Kidney (tissue), 14 donors: ENCODE measurements around the gene MRPL1. TPM values are rescaled to one million over a fixed set of nuclear protein-coding genes. Genes with fewer than 3 reads are reported as not detected.

Source experiments
- DNase-seq, 5 donors: peaks; one replicate each; pipeline ENCODE4 v3.0.0-alpha.2; 2013 to 2020
- FAIRE-seq: peaks from 2 replicates; lab custom pipeline; 2012; peaks lifted over from hg19 to GRCh38; lab: Jason Lieb, UNC
- H3K27ac ChIP-seq, 2 donors: one replicate each; pipeline ENCODE4 v1.7.0; 2013; ENCODE audit warnings: low read depth in 2 of 2, low read length in 2 of 2, inconsistent platforms in 1 of 2
- H3K27me3 ChIP-seq: one replicate; pipeline ENCODE4 v1.7.1; 2013; ENCODE audit warnings: low read length, inconsistent platforms; ENCODE audit not compliant: control insufficient read depth, insufficient read depth
- H3K36me3 ChIP-seq, 3 donors: one replicate each; pipeline versions ENCODE4 v1.7.0 to v1.7.1; 2013; ENCODE audit warnings: low read length in 3 of 3, control low read depth in 1 of 3, inconsistent platforms in 1 of 3; ENCODE audit not compliant: insufficient read depth in 3 of 3, control insufficient read depth in 2 of 3
- H3K4me1 ChIP-seq, 3 donors: one replicate each; pipeline versions ENCODE4 v1.7.0 to v1.7.1; 2013; ENCODE audit warnings: low read length in 3 of 3, inconsistent platforms in 1 of 3, low read depth in 1 of 3; ENCODE audit not compliant: control insufficient read depth in 2 of 3, insufficient read depth in 2 of 3
- H3K4me3 ChIP-seq, 3 donors: one replicate each; pipeline versions ENCODE4 v1.7.0 to v1.8.1; 2013; ENCODE audit warnings: low read length in 3 of 3, control low read depth in 1 of 3, inconsistent platforms in 1 of 3
- H3K9ac ChIP-seq, 3 donors: one replicate each; pipeline versions ENCODE4 v1.7.0 to v1.7.1; 2013; ENCODE audit warnings: low read length in 3 of 3, control low read depth in 1 of 3, inconsistent platforms in 1 of 3
- H3K9me3 ChIP-seq, 3 donors: one replicate each; pipeline versions ENCODE4 v1.7.0 to v1.7.1; 2013; ENCODE audit warnings: low read length in 3 of 3, control low read depth in 1 of 3, inconsistent platforms in 1 of 3; ENCODE audit not compliant: control insufficient read depth in 2 of 3, insufficient read depth in 1 of 3
- intact Hi-C: fragments of 100-400 bp; cut with DNase I; formaldehyde crosslinking; loops from one replicate; pipeline ENCODE4 v1.11.1; 2022
- polyA plus RNA-seq: library from polyadenylated mRNA; stranded (reverse); fragments of 350-450 nt; fragmentation: Illumina TruSeq; extraction: RNeasy Lipid Tissue Mini Kit (QIAGEN cat#74804); gene quantifications from one replicate; pipeline ENCODE4 v1.2.3, GENCODE V29; 2014; ENCODE audit warnings: low read depth, low replicate concordance; ENCODE audit not compliant: insufficient read depth
- total RNA-seq: library from RNA; stranded (reverse); fragmentation: NEBNext Ultra II Directional; extraction: Animal tissue kit (Norgen Biotek cat#: 25700); gene quantifications from one replicate; pipeline ENCODE4 v1.2.1, GENCODE V29; 2021
- TF ChIP-seq, protein P1 (sequence below): IDR thresholded peaks from 3 replicates; pipeline ENCODE4 v1.5.1; 2012; ENCODE audit warnings: mild to moderate bottlenecking, moderate library complexity, borderline replicate concordance; ENCODE audit not compliant: insufficient read depth; ENCODE audit errors: extremely low read depth
- donor health status: control.
- donor health status: control.
- donor health status: control.
- donor health status: control.
- donor health status: control.
- donor health status: DM: yes; HTN: yes; CAD: no.
- donor health status: Normal renal cell carcinoma (clear cell type).

Gene MRPL1
- total and polyA plus RNA-seq, 2 donors from 2014 or later: 29.8 to 61.0 TPM

DNA sequence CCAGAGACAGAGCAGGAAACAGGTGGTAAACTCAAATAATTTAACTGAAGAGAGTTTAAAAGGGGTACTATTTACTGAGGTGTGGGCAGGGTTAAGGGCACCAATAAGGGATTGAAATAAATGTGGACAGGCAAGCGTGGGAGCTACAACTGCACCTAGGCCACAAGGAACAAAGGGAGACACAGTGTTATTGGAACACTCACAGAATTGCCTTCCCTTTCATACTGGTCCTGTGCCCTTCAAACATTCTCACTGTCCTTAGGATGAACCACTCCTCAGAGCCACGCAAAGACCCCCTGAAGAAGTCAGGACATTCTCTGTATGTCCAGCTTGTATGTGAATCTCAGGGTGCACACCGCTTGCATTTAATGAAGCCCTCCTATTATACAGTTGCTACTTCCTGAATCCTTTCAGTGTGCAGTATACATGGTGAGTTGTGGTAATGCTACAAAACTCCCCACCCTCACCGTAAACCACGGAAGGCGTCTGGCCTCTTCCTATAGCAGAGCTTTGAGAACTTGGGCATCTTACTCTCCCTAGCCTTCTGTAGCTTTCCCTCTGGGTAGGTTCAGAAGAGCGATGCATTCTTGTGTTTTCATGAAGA is 9.6 kb upstream of the MRPL1 start:
- Histone ChIP-seq H3K27ac (no peak overlapping the region), H3K9me3 (no peaks in the 10 kb centered on the region), H3K27me3 (no peaks in the 10 kb centered on the region), H3K36me3 (no peaks in the 10 kb centered on the region), H3K4me3 (no peak overlapping the region), H3K4me1 (no peaks in the 10 kb centered on the region), H3K9ac (no peak overlapping the region)
- FAIRE-seq (no peak), DNase-seq (no peak)
- intact Hi-C loops: no loop called here
- TF ChIP-seq, protein P1, sequence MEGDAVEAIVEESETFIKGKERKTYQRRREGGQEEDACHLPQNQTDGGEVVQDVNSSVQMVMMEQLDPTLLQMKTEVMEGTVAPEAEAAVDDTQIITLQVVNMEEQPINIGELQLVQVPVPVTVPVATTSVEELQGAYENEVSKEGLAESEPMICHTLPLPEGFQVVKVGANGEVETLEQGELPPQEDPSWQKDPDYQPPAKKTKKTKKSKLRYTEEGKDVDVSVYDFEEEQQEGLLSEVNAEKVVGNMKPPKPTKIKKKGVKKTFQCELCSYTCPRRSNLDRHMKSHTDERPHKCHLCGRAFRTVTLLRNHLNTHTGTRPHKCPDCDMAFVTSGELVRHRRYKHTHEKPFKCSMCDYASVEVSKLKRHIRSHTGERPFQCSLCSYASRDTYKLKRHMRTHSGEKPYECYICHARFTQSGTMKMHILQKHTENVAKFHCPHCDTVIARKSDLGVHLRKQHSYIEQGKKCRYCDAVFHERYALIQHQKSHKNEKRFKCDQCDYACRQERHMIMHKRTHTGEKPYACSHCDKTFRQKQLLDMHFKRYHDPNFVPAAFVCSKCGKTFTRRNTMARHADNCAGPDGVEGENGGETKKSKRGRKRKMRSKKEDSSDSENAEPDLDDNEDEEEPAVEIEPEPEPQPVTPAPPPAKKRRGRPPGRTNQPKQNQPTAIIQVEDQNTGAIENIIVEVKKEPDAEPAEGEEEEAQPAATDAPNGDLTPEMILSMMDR: no peak

DNA sequence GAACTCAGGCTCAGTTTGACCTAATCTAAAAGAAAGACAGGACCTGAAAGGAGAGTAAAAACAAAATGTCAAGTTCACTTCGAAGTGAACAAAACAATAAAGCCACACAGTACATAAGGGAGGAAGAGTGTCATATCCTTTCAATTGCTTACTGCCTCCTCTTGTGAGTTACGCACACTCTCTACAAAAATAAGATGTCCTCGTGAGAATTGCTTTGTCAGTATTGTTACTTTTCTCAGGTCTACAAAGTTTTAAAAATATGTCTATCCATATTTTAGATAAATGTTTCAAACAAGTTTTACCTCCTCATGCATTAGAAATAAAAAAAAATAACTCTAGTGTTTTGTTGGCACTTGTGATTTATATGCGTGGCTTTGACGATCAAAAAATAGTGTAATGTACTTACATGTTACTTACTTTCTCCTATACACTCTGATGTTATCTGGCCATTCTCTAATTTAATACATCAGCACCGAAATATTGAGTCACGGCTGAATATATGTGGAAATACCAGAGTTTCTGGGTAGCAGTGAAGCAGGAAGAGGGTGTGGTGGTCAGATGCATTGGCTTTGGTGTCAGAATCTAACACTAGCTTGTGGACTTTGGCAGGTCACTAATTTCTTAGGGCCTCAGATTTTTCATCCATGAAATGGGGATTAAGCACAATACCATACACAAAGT is 8.1 kb upstream of the MRPL1 start:
- intact Hi-C loops: no loop called here
- Histone ChIP-seq H3K4me3 (peak overlapping the region in 1 of 3 donors; percentile 9), H3K4me1 (no peaks in the 10 kb centered on the region), H3K27ac (peak overlapping the region; percentile 26 to 69), H3K9me3 (no peaks in the 10 kb centered on the region), H3K27me3 (no peaks in the 10 kb centered on the region), H3K36me3 (no peaks in the 10 kb centered on the region), H3K9ac (no peak overlapping the region)
- FAIRE-seq: no peak
- TF ChIP-seq, protein P1: no peak
- DNase-seq: peak in 1 of 5 donors; percentile 15

DNA sequence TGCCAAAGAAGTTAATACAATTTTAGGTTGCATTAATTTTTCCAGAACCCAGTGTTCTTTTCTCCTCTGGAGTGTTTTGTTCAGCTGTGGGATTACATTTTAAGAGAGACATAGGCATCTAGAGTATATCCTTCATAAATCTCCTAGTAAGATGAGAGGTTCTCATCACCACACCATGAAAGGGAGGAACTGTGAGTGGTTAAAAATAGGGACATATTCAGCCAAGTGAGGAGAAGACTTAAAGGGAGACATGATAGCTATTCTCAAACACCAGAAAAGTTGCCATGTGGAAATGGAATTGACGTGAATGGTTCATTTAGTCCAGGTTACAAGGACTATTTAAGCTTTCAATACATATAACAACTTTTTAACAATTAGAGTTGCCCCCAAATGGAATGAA is 6.5 kb upstream of the MRPL1 start:
- intact Hi-C loops: no loop called here
- Histone ChIP-seq H3K9me3 (no peaks in the 10 kb centered on the region), H3K4me1 (no peaks in the 10 kb centered on the region), H3K9ac (no peak overlapping the region), H3K4me3 (no peak overlapping the region), H3K27ac (no peak overlapping the region), H3K27me3 (no peaks in the 10 kb centered on the region), H3K36me3 (no peaks in the 10 kb centered on the region)
- TF ChIP-seq, protein P1: no peak
- DNase-seq (no peak), FAIRE-seq (no peak)
